Dedifferentiated amniotic fluid mesenchymal stem cell (primary cell): ENCODE measurements around the gene SRGAP2C.
"Not testable (repeated sequence)": the region's sequence is repeated elsewhere in the genome, so short reads cannot be mapped to it uniquely, and the experiment has no call there.

Source experiments
- DNase-seq: peaks from one replicate; pipeline ENCODE4 v3.0.0-alpha.2; 2016; ENCODE audit errors: extremely low spot score

The SRGAP2C gene

GRCh38 chr1:121186191-121186590 lies 1.4 kb downstream of the SRGAP2C start:
- DNase-seq, result not testable (repeated sequence)

DNA sequence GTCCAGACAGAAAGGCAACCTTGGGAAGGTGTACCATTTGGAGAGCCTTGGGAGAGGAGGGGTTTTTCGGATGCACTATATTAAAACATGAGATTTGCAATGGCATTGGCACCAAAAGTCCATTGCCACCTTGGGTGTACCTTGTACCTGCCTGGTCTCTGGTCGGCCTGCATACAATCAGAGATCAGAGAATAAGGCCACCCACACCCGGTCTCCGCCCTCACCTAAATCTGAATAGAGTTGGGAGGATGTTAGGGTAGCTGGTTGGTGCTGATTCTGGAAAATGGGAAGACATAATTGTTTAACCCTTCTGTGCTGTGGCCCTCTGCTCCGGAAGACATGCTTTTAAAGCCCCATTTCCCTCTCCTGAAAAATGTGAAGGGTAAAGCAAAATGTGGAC lies 3.1 kb downstream of the SRGAP2C start:
- not testable (repeated sequence) for DNase-seq

DNA sequence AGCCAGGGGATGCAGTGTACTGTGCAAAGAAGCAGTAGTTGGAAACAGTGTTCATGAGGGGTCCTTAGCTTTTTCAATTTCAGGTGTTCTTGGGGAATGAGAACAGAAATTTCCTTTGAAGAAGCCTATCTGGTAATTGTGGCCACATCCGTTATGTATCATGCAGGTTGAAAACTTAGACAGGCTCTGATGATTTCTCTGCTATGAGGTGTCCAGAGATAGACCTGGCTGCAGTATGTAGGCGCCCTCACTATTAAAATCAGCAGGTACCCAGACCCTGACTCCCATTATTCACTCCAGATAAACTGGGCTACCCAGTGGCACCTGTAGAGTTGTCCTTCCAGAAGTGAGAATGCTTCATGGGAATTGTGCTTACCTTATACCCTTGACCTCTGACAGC lies 7.7 kb downstream of the SRGAP2C start:
- DNase-seq, result not testable (repeated sequence)

GRCh38 chr1:121197095-121197882 lies 12.5 kb downstream of the SRGAP2C start:
- DNase-seq, result not testable (repeated sequence)

DNA sequence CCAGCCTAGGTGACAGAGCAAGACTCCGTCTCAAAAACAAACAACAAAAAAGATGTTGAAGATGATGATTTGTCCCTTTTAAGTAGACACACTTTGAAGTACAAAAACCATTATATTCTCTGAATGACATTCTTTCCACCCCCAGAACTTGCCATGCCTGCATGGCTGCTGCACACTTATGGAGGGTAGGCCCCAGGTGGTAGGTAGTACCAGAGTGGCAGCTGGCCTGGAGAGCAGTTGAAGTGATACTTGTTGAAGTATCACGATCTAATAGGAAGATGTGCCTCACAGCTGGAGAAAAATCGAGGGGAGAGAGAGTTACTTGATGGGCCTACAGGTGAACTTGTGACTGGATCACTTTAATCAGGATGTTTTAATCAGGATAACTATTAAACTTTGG lies 15.0 kb downstream of the SRGAP2C start:
- DNase-seq, result not testable (repeated sequence)

- DNase-seq, result not testable (repeated sequence)
These were observed 15.5 kb downstream of the SRGAP2C start for GRCh38 chr1:121200232-121200631.

- peak; percentile 38 for DNase-seq
These were observed 16.5 kb downstream of the SRGAP2C start for GRCh38 chr1:121200985-121201981.

- not testable (repeated sequence) for DNase-seq
These were observed 18.2 kb downstream of the SRGAP2C start for GRCh38 chr1:121202986-121203385.

GRCh38 chr1:121205786-121206711 lies 21.3 kb downstream of the SRGAP2C start:
- not testable (repeated sequence) for DNase-seq

DNA sequence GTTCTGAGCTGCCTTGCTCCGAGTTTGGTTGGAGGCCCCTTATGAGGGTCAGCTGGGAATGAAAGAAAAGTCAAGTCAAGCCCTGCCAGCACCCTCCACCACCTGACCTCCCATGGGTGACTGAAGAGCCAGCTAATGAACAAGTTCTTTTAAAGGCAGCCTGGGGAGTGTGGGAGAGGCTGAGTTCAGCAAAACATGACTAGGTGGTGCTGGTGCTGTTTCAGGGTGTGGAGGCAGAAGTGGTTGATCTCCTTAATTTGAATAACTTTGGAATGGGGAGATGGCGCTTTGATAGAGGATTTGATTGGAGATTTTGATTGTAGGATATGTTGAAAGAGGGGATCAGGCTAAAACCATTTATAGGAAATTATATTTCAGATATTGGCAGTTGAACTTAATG lies 22.6 kb downstream of the SRGAP2C start:
- not testable (repeated sequence) for DNase-seq

DNA sequence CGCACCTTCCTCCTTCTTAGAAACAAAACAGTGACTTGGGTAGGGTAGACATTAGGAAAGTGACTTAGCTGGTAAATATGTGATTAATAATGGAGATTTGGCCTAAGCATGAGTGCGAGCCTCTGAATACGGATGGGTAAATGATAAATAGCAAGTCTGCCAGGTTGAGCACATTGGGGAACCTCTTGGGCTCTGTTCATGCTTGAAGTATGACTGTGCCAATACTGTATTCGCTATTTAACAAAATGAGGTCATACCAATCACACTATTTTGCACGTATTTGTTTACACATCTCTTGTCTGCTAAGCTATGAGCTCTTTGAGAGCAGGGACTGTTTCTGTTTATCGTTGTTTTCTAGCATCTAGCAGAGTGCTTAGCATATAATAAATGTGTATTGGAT lies 23.6 kb downstream of the SRGAP2C start:
- DNase-seq, result not testable (repeated sequence)

DNA sequence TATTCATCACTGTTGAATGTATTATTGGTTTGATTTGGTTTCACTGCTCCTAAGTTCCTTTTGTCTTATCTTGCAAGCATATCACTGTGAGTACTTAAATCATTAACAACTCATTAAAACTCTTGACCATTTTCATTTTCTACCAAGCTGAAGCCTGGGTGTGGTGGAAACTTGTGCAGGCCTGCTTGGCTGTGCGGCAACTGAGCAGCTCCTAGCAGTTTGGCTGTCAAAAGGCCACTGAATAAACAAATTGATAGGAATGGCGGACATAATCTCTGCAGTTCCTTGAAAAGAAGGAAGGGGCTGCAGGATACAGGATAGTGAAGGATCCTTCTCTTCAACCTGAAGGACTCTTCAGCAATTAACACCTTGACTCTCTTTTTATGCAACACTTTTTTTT lies 26.0 kb downstream of the SRGAP2C start:
- DNase-seq, result not testable (repeated sequence)

DNA sequence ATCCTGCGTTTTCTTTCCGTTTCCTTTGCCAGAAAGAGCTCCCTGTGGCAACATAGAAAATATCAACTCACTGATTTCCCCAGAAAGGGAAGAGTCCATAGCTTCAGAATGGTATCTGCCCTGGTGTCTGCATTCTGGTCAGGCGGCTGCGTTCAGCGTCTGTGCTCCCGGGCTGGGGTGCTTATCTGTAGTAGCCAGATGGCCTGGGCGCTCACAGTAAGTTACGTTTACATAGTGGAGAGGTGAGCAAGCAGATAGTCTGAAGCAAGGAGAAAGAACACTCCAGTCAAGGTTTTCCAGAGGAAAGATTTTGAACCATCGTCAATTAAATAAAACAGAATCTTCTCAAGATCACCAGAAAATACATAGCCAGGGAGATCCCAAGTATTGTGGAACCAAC lies 28.7 kb downstream of the SRGAP2C start:
- DNase-seq, result not testable (repeated sequence)

GRCh38 chr1:121214544-121215156 lies 29.9 kb downstream of the SRGAP2C start:
- DNase-seq, result not testable (repeated sequence)

- DNase-seq, result not testable (repeated sequence)
These were observed 31.1 kb downstream of the SRGAP2C start for GRCh38 chr1:121215699-121216417.

- DNase-seq, result not testable (repeated sequence)
These were observed 31.9 kb downstream of the SRGAP2C start for GRCh38 chr1:121216676-121217075.

DNA sequence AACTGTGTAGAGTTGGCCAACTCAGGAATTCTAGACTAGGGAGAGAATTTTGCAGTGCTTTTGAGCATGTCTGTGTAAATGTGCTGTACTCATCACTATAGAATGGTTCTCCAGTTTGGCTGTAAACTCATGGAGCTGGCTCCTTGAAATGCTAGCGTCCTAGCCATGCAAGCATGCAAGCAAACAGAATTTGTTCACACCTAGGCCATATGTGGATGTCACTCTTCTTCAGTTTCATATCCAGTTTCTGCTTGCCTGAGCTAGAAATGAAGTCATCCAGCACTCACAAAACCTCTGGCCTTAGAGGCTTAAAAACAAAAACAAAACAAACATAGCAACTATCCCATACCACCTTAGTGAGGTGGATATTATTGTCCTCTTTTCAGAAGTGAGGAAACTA lies 37.0 kb downstream of the SRGAP2C start:
- DNase-seq, result not testable (repeated sequence)

- not testable (repeated sequence) for DNase-seq
These were observed 39.9 kb downstream of the SRGAP2C start for GRCh38 chr1:121224714-121225113.

DNA sequence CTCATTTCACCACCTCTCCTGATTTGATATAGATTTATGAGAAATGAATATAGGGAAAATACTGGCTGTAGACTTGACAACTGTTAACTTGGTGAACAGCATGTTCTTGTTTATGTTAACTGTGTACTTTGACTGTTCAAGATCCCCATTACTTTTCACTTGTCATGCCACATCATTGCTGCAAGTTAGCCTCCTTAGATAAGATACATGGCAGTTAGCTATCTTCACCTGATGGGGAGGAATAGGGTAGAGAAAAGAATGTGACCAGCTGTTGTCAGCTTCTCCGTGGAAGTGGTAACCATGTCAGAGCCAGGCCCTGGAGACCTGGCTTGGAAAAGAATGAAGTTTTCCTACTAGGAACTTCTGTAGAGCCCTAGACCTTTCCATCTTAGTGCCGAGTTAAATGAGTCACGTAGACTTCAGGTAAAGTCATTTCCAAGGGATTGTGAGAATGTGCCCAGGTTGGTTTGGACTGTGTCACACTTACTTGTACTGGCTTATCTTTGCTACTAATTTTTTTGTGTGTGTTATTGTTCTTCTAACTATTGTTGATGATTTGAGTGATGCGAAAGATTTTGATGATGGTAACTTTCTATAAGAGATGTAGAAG lies 41.6 kb downstream of the SRGAP2C start:
- not testable (repeated sequence) for DNase-seq

- not testable (repeated sequence) for DNase-seq
These were observed 42.1 kb downstream of the SRGAP2C start for GRCh38 chr1:121226925-121227324.
